ENCODE data around the gene NAV2. TPM values are rescaled to one million over a fixed set of nuclear protein-coding genes. Genes with fewer than 3 reads are reported as not detected.

The NAV2 gene
- total and polyA plus RNA-seq, 7 donors, result 1.2 to 62.6 (median 22.1) TPM

- 13 to 57% methylated on average over 2 of the region's 2 CpGs for WGBS, 2 donors
- Histone ChIP-seq H3K9me3 (no peaks in the 10 kb centered on the region), H3K4me3 (no peak overlapping the region), H3K36me3 (no peaks in the 10 kb centered on the region), H3K4me1 (peaks cover 0 to 37% (median 33%) of the 10 kb centered on the region in 4 donors), H3K27ac (no peak overlapping the region), H3K27me3 (no peaks in the 10 kb centered on the region)
- no peak for DNase-seq
- intact Hi-C loops (cut with DNase I), result no loop called here
- TF ChIP-seq CTCF (IDR thresholded peaks at IDR 0.05), result no peak
- TF ChIP-seq POLR2AphosphoS5 (IDR thresholded peaks at IDR 0.05), result no peak
- no peak for TF ChIP-seq POLR2A (IDR thresholded peaks at IDR 0.05)
- TF ChIP-seq EP300 (IDR thresholded peaks at IDR 0.05), result no peak
Observed at GRCh38 chr11:19786644-19787043, 74.0 kb downstream of the NAV2 start.

- peak overlapping the region in 1 of 4 donors; percentile 60 for H3K27ac ChIP-seq
- WGBS, 2 donors, result 69 to 84% methylated on average over 4 of the region's 4 CpGs
- DNase-seq, result no peak
- TF ChIP-seq POLR2A (IDR thresholded peaks at IDR 0.05) (no peak), EP300 (IDR thresholded peaks at IDR 0.05) (no peak), CTCF (IDR thresholded peaks at IDR 0.05) (no peak), POLR2AphosphoS5 (IDR thresholded peaks at IDR 0.05) (no peak)
- no peaks in the 10 kb centered on the region for H3K9me3 ChIP-seq
- no peak overlapping the region for H3K4me3 ChIP-seq
- no peaks in the 10 kb centered on the region for H3K36me3 ChIP-seq
- intact Hi-C loops (cut with DNase I), result no loop called here
- H3K27me3 ChIP-seq, result no peaks in the 10 kb centered on the region
- H3K4me1 ChIP-seq, result peaks cover 0 to 55% (median 46%) of the 10 kb centered on the region in 4 donors
Observed at GRCh38 chr11:19788435-19788834, 75.8 kb downstream of the NAV2 start.

- peak overlapping the region in 3 of 4 donors; percentile 43 to 60 (median 56) for H3K27ac ChIP-seq
Observed at GRCh38 chr11:19789245-19789644, 76.6 kb downstream of the NAV2 start.

GRCh38 chr11:19789835-19790710 lies 77.4 kb downstream of the NAV2 start:
- TF ChIP-seq EP300 (IDR thresholded peaks at IDR 0.05), result no peak
- TF ChIP-seq POLR2AphosphoS5 (IDR thresholded peaks at IDR 0.05), result peak in 1 of 4 donors; percentile 10
- no peak for TF ChIP-seq POLR2A (IDR thresholded peaks at IDR 0.05)
- no peak for TF ChIP-seq CTCF (IDR thresholded peaks at IDR 0.05)
- 10 to 48% methylated on average over 10 of the region's 10 CpGs for WGBS, 2 donors
- no peak for DNase-seq
- H3K36me3 ChIP-seq, result no peaks in the 10 kb centered on the region
- H3K4me3 ChIP-seq, result no peak overlapping the region
- peak overlapping the region in 3 of 4 donors; percentile 43 to 60 (median 56) for H3K27ac ChIP-seq
- H3K4me1 ChIP-seq, result peaks cover 0 to 66% (median 56%) of the 10 kb centered on the region in 4 donors
- no peaks in the 10 kb centered on the region for H3K27me3 ChIP-seq
- no peaks in the 10 kb centered on the region for H3K9me3 ChIP-seq
- intact Hi-C loops (cut with DNase I), result no loop called here

More at GRCh38 chr11:19789245-19789644, 76.6 kb downstream of the NAV2 start:
- no peaks in the 10 kb centered on the region for H3K27me3 ChIP-seq
- WGBS, 2 donors, result 28 to 67% methylated on average over 6 of the region's 6 CpGs
- peaks cover 0 to 62% (median 51%) of the 10 kb centered on the region in 4 donors for H3K4me1 ChIP-seq
- TF ChIP-seq POLR2AphosphoS5 (IDR thresholded peaks at IDR 0.05) (no peak), POLR2A (IDR thresholded peaks at IDR 0.05) (no peak), EP300 (IDR thresholded peaks at IDR 0.05) (no peak), CTCF (IDR thresholded peaks at IDR 0.05) (no peak)
- H3K9me3 ChIP-seq, result no peaks in the 10 kb centered on the region
- no peak overlapping the region for H3K4me3 ChIP-seq
- DNase-seq, result no peak
- intact Hi-C loops (cut with DNase I), result no loop called here
- H3K36me3 ChIP-seq, result no peaks in the 10 kb centered on the region
